GM18508 (cell line): Measurements from ENCODE around the gene PDE6B.

Experiments used
- ATAC-seq: cut with Tn5 transposase; IDR thresholded peaks from one replicate; pipeline ENCODE4 v1.9.1; 2021; ENCODE audit warnings: moderate number of reproducible peaks; ENCODE audit not compliant: insufficient read depth, unreplicated experiment

The PDE6B gene

GRCh38 chr4:600166-600565 is 25.2 kb upstream of the PDE6B start:
- no peak for ATAC-seq

GRCh38 chr4:600850-601515 is 24.4 kb upstream of the PDE6B start:
- no peak for ATAC-seq

- ATAC-seq, result no peak
These were observed 23.5 kb upstream of the PDE6B start for GRCh38 chr4:601612-602558.

- no peak for ATAC-seq
These were observed 22.8 kb upstream of the PDE6B start for GRCh38 chr4:602559-602942.

GRCh38 chr4:604131-604530 is 21.2 kb upstream of the PDE6B start:
- no peak for ATAC-seq

GRCh38 chr4:605702-606425 is 19.5 kb upstream of the PDE6B start:
- no peak for ATAC-seq

- ATAC-seq, result no peak
These were observed 17.1 kb upstream of the PDE6B start for GRCh38 chr4:608236-608635.

- no peak for ATAC-seq
These were observed 15.8 kb upstream of the PDE6B start for GRCh38 chr4:609400-610050.

GRCh38 chr4:610411-611261 is 14.7 kb upstream of the PDE6B start:
- ATAC-seq, result no peak

- no peak for ATAC-seq
These were observed 13.2 kb upstream of the PDE6B start for GRCh38 chr4:612052-612748.

GRCh38 chr4:612749-613125 is 12.6 kb upstream of the PDE6B start:
- no peak for ATAC-seq

- no peak for ATAC-seq
These were observed 12.2 kb upstream of the PDE6B start for GRCh38 chr4:613126-613525.

GRCh38 chr4:616091-616490 is 9.3 kb upstream of the PDE6B start:
- no peak for ATAC-seq

GRCh38 chr4:616911-617643 is 8.3 kb upstream of the PDE6B start:
- ATAC-seq, result no peak

- ATAC-seq, result no peak
These were observed 7.4 kb upstream of the PDE6B start for GRCh38 chr4:617644-618641.

- ATAC-seq, result no peak
These were observed 5.2 kb upstream of the PDE6B start for GRCh38 chr4:620201-620600.

GRCh38 chr4:620851-621261 is 4.5 kb upstream of the PDE6B start:
- ATAC-seq, result no peak
